DND-41 (cell line): ENCODE data around the gene WNT8B.

Experiments used
- EZH2 ChIP-seq: IDR thresholded peaks from 3 replicates; pipeline ENCODE4 v1.6.1; 2012; ENCODE audit warnings: borderline replicate concordance, low read depth, mild to moderate bottlenecking, moderate library complexity, low read length, inconsistent platforms; ENCODE audit not compliant: severe bottlenecking
- TF ChIP-seq, protein P1 (sequence below): IDR thresholded peaks from 2 replicates; pipeline ENCODE4 v1.5.1; 2012; ENCODE audit warnings: borderline replicate concordance, low read length, moderate library complexity, mild to moderate bottlenecking; ENCODE audit not compliant: poor library complexity, severe bottlenecking; ENCODE audit errors: extremely low read depth

DNA sequence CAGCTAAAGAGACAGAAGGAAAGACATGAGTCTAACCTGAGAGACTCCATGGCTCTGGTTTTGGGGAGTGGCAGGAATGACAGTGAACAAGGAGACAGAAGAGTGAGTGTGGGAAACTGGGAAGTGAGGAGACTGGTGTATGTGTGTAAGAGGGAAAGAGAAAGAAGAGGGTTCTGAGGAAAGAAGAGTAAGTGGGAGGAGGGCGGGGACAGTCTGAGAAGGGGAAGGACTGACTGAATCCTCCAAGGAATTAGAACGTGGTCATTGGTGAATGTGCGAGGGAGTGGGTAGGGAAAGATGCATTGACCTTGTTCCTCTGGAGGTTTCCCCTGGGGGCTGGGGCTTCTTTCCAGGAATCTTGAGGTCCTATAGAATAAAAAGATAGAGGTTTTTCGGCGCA is 26.6 kb downstream of the WNT8B start:
- TF ChIP-seq, protein P1, sequence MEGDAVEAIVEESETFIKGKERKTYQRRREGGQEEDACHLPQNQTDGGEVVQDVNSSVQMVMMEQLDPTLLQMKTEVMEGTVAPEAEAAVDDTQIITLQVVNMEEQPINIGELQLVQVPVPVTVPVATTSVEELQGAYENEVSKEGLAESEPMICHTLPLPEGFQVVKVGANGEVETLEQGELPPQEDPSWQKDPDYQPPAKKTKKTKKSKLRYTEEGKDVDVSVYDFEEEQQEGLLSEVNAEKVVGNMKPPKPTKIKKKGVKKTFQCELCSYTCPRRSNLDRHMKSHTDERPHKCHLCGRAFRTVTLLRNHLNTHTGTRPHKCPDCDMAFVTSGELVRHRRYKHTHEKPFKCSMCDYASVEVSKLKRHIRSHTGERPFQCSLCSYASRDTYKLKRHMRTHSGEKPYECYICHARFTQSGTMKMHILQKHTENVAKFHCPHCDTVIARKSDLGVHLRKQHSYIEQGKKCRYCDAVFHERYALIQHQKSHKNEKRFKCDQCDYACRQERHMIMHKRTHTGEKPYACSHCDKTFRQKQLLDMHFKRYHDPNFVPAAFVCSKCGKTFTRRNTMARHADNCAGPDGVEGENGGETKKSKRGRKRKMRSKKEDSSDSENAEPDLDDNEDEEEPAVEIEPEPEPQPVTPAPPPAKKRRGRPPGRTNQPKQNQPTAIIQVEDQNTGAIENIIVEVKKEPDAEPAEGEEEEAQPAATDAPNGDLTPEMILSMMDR = no peak
- TF ChIP-seq EZH2 = no peak
